NCI-H524 treated with DMSO at 0.1 percent for 48 hours (cell line): ENCODE results near the gene PCDHGA1.

Source experiments
- DNase-seq: peaks from one replicate; lab custom pipeline; 2025; lab: John Stamatoyannopoulos, UW

PCDHGA1 gene

DNA sequence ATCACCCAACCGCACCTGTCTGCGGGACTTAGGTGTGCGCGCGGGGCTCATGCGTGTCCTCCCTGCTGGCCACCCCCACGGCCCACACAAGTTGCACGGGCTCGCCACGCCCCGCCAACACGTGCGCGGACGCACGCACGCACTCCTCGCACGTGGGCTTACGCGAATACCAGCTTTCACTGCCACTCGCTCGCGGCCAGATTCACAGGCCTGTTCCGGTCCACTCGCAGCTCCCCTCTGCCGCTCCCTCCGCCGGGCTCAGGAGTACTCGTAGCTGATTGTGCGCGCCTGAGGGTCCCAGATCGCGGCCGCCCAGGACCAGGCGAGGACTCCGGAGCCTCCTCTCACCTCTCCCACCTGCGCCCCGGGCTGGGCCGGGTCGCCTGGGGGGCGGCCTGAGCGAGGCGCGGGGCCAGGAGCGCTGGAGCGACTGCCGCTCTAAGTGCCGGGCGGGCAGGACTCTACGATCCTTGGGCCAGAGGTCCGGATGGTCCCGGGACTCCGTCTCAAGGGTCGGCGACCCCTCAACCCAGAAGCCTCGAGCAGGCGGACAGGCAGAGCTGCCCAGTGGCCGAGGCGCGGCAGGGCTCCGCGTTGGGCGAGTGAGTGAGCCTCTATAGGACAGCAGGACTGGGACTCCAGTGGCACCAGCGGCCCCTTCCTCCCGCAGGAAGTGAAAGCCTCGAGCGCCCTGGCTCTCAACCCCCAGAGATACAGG lies 162.0 kb downstream of the PCDHGA1 start:
- DNase-seq: no peak

DNA sequence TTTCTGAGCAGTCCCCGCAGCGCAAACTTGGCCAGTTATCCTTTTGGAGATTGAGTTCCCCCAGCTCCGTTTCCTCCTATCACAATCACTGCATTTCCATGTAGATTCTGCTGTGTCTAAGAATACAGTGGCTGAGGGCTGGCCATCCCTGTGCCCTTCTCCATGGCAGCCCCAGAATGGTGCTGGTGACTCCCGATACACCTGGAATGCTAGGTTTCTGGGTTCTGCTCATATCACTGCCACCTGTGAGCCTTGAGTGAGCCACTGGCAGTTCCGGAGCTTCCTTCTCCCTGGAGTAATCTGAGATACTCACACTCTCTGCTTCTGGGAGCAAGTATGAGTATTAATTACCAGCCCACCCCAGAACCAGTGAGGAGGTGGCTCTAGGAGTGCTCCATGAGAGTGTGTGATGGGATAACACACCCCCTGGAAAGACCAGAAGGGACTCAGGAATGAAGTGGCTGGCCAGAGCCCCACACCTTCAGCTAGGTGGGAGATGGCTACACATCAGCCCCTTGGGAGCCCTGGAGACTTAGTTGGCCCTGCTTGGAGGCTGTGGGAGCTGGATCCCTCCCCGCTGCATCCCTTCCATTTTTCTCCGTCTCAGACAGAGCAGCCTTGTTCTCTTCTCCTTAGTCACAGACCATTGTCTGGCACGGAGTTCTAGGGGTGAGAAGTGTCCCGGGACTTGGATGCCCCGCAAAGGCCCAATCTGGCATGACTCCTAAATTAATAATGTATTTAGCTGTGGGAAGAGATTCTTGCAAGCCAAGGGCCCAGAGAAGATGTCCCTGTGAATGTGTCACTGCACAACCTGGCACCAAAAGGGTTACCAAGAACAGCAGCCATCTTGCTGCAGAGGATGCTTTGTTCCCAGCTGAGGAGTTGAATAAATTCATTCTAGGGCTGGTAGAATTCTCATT lies 163.4 kb downstream of the PCDHGA1 start:
- DNase-seq: no peak

DNA sequence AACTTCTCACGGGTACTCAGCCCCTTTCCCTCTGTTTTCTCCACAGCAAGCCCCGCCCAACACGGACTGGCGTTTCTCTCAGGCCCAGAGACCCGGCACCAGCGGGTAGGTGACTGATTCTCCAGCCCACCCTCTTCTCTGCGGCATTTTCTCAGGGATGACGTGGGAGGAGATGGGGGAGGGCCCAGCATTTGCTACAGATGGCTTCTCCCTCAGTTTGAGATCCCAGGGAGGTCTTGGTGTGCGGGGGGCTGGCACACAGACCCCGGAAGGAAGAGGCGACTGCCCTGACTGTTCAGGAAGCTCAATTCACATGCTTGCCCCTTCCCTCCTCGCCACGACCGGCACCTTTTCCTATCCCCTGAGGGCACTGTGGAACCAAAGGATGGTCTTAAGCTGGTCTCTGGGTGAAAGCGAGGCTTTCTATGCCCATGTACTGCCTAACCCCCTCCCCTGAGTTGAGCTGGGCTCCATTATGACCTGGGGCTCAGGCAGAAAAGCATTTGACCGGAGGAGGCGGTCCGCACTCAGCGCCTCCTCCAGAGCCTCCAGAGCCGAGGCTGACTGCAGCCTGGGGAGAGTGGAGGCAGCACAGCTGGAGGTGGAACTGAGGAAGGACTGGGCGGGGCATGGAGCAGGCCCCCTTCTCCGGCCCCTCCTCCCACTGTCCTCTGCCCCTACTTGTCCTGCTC lies 164.6 kb downstream of the PCDHGA1 start:
- no peak for DNase-seq

DNA sequence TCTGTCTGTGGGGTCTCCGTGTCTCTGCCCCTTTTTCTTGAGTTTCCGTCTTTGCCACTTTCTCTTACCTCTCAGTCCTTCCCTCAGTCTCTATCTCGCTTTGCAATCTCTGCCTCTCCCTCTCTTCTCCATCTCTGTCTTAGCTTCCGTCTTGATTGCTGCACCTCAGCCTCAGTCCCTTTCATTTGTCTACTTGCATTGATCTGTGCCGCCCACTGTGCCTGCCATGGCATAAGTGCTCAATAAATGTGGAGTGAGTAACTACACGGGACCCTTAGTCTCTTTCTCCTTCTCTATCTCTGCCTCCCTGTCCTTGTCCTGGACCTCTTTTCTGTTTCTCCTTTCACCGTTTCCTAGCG lies 165.1 kb downstream of the PCDHGA1 start:
- no peak for DNase-seq

DNA sequence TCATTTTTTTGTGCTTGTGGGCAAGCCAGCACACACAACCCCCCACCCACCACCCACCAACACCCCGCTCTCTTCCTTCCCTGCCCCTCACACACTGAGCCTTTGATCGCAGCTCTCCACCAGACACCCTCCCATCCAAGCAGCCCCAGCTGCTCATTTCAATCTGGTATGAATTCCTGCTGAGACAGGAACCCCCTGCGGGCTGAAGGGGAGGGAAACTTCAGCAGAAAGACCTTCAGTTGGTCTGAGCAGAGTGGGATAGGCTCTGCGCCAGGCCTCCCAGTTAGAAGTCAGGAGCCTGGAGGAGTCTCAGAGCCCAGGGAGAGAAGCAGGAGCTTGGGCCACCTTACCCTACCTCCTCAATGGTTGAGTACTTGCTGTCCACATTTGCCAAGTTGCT lies 165.7 kb downstream of the PCDHGA1 start:
- DNase-seq: no peak

DNA sequence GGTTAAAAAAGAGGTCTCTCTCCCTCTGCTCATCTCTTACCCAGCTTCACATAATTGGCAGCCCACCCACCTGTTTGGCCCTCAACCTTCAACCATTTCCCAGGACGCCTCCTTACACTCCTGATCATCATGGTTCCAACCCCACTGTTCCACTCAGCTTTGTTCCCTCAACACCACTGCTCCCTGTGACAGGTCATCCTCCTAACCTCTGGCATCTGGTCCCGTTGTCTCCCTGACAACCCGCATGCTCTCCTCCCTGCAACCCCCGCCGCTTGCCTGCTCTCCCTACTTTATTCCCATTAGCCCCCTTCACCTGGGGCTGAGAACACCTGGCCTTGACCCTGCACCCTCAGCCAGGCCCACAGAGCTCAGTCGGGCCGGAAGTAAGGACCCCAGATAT lies 171.4 kb downstream of the PCDHGA1 start:
- no peak for DNase-seq

DNA sequence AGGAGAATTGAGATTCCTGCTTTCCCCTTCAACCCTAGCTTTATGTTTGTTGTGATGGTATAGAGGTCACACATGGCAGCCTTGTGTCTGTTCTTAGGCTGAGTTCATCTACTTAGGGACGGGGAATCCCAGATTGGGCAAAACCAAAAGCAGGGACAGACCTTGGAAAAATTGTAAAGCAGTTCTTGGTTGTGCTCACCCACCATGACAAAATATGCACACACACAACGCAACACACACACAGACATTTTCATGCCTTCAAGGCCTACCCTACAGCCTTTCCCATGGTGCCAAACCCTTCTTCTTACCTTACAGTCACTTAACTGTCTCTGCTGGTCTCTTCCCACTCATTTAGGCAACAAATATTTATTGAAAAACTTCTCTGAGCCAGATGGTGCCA lies 173.4 kb downstream of the PCDHGA1 start:
- DNase-seq: no peak

DNA sequence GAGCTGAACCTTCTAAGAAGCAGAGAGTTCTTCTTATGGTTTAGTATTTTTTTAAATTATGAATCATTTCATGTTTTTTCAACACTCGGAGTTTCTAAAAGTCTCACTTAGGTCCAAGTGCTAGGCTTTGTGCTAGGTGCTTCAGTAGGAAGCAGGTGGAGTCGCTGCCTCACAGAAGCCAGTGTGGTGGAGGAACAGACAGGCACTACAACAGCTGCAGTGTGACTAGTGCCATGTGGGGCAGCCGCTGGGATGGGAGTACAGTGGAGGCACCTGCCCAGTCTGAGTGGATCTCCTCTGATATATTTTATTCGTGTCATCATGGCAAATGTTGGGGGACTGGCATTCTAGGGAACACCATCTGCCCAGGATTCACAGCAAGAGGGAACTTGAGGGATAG lies 173.9 kb downstream of the PCDHGA1 start:
- no peak for DNase-seq

DNA sequence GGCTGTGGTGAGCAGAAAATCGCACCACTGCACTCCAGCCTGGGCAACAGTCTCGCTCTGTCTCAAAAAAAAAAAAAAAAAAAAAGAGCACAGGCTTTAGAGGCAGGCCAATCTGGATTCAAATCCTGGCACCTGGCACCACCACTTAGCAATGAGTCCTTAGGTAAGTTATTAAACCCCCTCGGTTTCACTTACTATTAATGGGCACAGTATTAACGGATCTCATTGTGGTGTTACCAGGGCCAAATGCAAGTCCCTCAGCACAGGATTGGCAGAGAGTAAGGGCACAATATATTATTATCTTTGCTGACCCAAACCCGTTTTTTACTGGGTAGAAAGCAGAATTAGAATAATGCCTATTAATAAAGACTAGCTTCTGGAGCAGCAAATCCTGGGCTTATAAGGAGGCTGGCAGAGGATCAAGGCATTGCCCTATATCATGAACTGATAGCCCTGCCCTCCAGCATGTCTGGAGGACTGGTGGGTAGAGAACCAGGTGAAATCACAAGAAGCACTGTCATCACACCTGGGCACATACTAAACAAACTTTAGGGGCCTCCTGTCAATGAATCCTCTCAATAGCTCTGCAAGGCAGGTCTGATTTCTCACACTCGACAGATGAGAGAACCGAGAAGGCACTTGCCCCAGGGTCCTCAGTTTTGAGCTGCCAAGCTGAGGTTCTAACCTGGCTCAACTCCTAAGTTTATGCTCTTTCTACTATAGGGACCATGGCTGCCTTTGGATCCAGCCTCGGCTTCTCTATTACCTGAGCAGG lies 176.3 kb downstream of the PCDHGA1 start:
- no peak for DNase-seq

DNA sequence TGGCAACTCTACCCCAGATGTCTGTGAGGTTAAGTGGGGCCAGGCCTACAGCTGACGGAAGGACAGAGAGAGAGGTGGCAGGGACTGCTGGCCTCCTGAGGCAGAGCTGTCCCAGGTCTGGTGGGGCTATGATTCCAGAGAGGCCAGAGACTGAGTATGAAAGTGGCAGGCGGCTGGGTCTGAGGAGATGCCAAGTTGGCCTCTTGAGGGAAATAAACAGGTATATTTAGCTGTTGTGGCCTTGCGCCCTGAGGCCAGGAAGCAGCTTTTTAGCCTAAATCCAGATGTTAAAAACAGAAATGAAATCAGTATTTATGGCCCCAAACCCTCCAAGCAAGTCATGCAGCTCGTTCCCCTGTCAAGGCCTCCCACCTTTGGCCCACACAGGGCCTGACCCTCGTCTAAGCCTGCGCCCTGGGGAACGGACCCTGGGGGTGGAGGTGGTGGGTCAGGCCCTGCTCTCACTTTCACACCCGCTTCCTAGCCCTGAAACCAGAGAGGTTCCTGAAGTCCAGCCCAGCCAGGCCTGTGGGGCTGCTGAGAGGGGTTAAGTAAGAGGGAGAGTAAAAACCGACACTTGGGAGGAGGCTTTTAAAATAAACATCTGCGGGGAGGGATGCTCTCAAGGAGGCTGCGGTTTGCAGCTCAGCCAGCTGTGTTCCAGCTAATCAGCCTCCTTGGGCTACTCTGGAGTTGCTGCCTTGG lies 177.2 kb downstream of the PCDHGA1 start:
- DNase-seq: no peak

DNA sequence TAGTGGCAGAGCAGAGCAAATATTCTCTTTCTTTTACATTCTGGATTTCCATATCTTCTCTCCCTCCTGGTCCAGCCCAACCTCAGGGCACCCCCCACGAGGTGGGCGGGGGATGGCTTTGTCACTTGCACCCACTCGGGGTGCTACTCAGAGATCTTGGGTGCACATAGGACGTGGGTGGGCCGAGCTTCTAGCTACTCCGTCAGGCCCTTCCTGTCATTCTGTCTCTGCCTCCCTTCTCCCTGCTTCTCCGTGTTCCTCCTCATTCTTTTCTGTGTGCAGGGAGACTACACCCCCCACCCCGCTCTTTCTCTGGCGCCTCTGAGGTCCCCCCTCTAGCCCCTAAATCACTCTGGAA lies 178.1 kb downstream of the PCDHGA1 start:
- DNase-seq: no peak

DNA sequence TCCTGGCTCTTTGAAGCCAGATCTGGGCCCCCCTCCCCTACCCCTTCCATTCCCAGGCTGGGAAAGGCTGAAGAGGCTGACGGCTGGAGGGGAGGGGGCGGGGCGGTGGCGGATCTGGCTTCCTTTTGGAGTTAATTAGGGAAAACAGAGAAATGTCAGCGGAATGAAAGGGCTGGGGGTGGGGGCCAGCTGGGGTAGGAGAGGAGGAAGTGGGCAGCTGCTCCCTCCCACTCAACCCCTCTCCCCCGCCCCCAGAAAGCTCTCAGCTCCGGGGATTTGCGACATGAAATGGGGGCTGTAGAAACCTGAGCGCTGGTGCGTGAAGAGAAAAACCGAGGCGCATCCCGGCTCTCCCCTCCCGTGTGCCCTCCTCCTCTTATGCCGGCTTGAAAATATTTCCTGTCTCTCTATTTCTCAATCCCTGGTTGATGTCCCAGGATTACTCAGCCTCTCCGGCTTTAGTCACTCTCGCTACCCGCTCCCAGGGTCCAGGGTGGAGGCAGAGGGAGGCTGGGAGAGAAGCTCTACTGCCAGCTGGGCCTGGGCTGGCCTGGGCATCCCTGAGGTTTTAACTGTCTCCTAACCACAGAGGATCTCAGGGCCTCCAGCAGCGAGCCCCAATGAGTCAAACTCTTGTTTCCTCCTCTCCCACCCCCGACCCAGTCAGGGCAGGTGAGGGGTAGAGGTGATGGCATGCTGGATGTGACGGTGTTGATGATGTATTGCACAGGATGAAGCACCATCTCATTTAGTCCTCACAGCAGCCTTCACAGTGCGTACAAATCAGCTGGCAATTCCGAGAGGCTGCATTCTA lies 178.7 kb downstream of the PCDHGA1 start:
- peak; percentile 47 for DNase-seq

DNA sequence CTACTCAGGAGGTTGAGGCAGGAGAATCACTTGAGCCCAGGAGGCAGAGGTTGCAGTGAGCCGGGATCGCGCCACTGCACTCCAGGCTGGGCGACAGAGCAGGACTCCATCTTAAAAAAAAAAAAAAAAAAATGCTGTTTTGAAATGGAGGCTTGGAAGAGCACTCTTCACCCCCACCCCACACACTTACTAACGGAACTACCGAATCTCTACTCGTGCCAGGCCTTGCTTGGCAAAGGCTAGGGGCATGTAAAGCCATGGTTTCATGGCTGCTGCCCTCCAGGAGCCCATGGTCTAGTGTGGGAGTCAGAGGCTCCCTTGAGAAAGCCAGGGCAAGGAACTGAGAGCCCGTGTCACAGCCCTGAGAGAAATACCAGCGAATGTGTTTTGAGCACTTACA lies 179.8 kb downstream of the PCDHGA1 start:
- DNase-seq: no peak

DNA sequence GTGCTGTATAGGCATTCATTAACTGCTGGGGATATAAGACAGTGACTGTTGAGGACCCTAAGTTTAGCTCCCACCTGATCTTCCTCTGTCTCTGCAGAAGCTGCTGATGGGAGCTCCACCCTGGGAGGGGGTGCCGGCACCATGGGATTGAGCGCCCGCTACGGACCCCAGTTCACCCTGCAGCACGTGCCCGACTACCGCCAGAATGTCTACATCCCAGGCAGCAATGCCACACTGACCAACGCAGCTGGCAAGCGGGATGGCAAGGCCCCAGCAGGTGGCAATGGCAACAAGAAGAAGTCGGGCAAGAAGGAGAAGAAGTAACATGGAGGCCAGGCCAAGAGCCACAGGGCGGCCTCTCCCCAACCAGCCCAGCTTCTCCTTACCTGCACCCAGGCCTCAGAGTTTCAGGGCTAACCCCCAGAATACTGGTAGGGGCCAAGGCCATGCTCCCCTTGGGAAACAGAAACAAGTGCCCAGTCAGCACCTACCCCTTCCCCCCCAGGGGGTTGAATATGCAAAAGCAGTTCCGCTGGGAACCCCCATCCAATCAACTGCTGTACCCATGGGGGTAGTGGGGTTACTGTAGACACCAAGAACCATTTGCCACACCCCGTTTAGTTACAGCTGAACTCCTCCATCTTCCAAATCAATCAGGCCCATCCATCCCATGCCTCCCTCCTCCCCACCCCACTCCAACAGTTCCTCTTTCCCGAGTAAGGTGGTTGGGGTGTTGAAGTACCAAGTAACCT lies 180.7 kb downstream of the PCDHGA1 start:
- no peak for DNase-seq

DNA sequence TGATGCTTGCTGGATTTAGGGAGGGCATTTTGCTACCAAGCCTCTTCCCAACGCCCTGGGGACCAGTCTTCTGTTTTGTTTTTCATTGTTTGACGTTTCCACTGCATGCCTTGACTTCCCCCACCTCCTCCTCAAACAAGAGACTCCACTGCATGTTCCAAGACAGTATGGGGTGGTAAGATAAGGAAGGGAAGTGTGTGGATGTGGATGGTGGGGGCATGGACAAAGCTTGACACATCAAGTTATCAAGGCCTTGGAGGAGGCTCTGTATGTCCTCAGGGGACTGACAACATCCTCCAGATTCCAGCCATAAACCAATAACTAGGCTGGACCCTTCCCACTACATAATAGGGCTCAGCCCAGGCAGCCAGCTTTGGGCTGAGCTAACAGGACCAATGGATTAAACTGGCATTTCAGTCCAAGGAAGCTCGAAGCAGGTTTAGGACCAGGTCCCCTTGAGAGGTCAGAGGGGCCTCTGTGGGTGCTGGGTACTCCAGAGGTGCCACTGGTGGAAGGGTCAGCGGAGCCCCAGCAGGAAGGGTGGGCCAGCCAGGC lies 181.5 kb downstream of the PCDHGA1 start:
- no peak for DNase-seq

DNA sequence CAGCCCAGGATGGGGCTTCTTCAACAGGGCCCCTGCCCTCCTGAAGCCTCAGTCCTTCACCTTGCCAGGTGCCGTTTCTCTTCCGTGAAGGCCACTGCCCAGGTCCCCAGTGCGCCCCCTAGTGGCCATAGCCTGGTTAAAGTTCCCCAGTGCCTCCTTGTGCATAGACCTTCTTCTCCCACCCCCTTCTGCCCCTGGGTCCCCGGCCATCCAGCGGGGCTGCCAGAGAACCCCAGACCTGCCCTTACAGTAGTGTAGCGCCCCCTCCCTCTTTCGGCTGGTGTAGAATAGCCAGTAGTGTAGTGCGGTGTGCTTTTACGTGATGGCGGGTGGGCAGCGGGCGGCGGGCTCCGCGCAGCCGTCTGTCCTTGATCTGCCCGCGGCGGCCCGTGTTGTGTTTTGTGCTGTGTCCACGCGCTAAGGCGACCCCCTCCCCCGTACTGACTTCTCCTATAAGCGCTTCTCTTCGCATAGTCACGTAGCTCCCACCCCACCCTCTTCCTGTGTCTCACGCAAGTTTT lies 182.1 kb downstream of the PCDHGA1 start:
- no peak for DNase-seq

DNA sequence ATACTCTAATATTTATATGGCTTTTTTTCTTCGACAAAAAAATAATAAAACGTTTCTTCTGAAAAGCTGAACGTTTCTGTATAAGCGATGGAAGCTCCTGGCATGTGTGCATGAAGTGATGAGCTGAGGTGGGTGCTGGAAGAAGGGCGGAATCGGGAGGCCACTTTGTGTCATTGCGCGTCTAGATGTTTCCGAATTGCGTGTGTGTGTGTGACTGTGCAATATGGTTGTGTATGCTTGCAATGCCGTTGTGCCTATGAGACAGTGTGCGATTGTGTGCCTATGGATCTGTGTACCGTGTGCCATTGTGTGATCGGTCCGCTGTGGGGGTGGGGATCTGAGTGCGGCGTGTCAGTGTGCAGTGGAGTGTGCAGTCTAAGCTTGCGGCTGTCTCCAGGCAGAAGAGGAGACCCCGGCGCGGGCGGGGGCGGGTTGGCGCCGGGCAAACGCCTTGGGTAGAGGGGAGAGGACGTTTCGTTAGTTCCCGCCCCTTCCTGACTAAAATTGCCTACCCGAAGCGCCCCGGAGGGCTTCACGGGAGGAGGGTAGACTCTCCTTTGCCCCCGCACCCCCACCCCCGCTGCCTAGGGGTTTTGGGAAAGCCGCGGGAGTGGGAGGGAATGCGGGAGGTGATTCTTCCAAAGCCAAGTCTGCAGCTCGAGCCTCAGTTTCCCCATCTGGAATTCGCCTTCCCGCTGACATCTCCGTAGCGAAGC lies 182.8 kb downstream of the PCDHGA1 start:
- no peak for DNase-seq

DNA sequence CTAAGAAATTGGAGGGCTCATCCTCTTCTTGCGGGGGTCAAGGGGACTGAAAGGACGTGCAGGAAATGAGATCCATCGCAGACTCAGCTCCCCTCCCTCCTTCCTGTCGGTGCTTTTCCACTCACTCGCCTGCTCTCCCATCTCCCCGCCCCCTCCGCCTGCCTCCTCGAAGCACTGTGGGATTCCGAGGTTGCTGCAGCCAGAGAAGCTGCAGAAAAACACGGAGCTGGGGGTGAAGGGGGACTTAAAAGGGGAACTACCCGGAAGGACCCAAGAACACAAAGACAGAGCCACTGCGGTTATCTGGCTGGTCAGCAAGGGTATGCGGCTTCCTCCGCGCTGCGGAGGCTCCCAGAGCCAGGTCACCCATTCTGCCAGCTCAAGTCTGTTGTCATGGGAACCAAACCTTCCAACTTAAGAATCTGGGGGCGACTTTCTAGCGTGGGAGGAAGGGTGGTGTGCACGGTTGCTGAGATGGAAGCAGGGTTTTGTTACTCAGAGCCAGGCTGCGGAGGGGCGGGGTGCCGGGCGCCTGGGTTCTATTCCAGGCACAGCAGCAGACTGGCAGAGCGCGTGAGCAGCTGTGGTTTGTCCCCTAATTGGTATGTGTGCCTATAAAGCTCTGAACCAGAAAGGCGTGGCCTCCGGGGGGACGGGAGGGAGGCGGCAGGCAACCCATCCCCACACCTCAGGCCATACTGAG lies 183.5 kb downstream of the PCDHGA1 start:
- no peak for DNase-seq
